Pancreas (tissue), 10 donors: ENCODE results near the gene PNPO. TPM values are rescaled to one million over a fixed set of nuclear protein-coding genes. Genes with fewer than 3 reads are reported as not detected.
"Not testable (repeated sequence)": the region's sequence is repeated elsewhere in the genome, so short reads cannot be mapped to it uniquely, and the experiment has no call there.

Experiments used
- ATAC-seq, 4 donors: fragments of 200-7000 bp; cut with Tn5 transposase; one replicate each; pipeline versions ENCODE4 v1.8.0 to v1.9.1; 2020; ENCODE audit warnings: mild to moderate bottlenecking in 4 of 4, moderate library complexity in 4 of 4
- DNase-seq, 6 donors: peaks; one replicate each; pipeline ENCODE4 v3.0.0-alpha.2; 2020
- FAIRE-seq: peaks from 2 replicates; lab custom pipeline; 2012; peaks lifted over from hg19 to GRCh38; lab: Jason Lieb, UNC
- H3K27ac ChIP-seq, 4 donors: fragments of 200-600 bp; sonication (generic); 1 replicate in 3 of 4; 2 replicates in 1 of 4; pipeline versions ENCODE4 v1.5.0 to v1.8.0; 2020
- H3K27me3 ChIP-seq, 4 donors: fragments of 200-600 bp; one replicate each; pipeline ENCODE4 v1.8.0; 2021
- H3K36me3 ChIP-seq, 3 donors: fragments of 200-600 bp; sonication (generic) in 1 of 3; one replicate each; pipeline versions ENCODE4 v1.5.0 to v1.8.0; 2020 to 2021
- H3K4me1 ChIP-seq, 3 donors: fragments of 200-600 bp; one replicate each; pipeline ENCODE4 v1.8.0; 2021
- H3K4me3 ChIP-seq, 4 donors: fragments of 200-600 bp; sonication (generic) in 2 of 4; one replicate each; pipeline versions ENCODE4 v1.5.0 to v1.8.0; 2020 to 2021
- H3K9me3 ChIP-seq, 4 donors: fragments of 200-600 bp; one replicate each; pipeline ENCODE4 v1.8.0; 2021
- WGBS, 2 donors: extraction: QIAGEN DNeasy Blood & Tissue Kit; methylation state at CpG; one replicate each; pipeline ENCODE4 v1.1.7; 2013; 5-methylcytosine and 5-hydroxymethylcytosine counted together
- intact Hi-C, 3 donors: fragments of 100-400 bp; cut with DNase I; formaldehyde crosslinking; loops; one replicate each; pipeline versions ENCODE4 v1.11.1 to v1.14.2; 2022
- polyA plus RNA-seq, 2 donors: library from polyadenylated mRNA; stranded (reverse); fragments of 200-250 nt; gene quantifications; one replicate each; pipeline ENCODE4 v1.2.3, GENCODE V29; 2013
- total RNA-seq, 6 donors: library from RNA; stranded (reverse); fragmentation: NEBNext Ultra II Directional in 4 of 6; extraction: Animal tissue kit (Norgen Biotek cat#: 25700) in 4 of 6; gene quantifications; one replicate each; pipeline versions ENCODE4 v1.2.1 to v1.2.4, GENCODE V29; 2021 to 2023
- TF ChIP-seq, protein P1 (sequence below), 4 donors: fragments of 200-600 bp; sonication (generic) in 3 of 4; IDR thresholded peaks; one replicate each; pipeline versions ENCODE4 v1.5.0 to v1.8.0; 2021; ENCODE audit warnings: antibody characterized with exemption in 4 of 4
- donor health status: healthy with polysubstance abuse.
- donor health status: DM: no; HTN: no; CAD: no; lungs with moderate emphysema.
- donor health status: DM: no; HTN: no; CAD: no.
- donor health status: control.
- donor health status: control.
- donor health status: Bipolar disorder and iron deficiency.
- donor health status: DM: yes; HTN: yes; CAD: no.
- donor health status: DM: no; HTN: no; CAD: no.
- donor health status: DM: no; HTN: no; CAD: no.
- donor health status: DM: yes; HTN: yes; CAD: no.

Gene PNPO
- total and polyA plus RNA-seq, 8 donors = 6.5 to 23.5 (median 16.2) TPM

DNA sequence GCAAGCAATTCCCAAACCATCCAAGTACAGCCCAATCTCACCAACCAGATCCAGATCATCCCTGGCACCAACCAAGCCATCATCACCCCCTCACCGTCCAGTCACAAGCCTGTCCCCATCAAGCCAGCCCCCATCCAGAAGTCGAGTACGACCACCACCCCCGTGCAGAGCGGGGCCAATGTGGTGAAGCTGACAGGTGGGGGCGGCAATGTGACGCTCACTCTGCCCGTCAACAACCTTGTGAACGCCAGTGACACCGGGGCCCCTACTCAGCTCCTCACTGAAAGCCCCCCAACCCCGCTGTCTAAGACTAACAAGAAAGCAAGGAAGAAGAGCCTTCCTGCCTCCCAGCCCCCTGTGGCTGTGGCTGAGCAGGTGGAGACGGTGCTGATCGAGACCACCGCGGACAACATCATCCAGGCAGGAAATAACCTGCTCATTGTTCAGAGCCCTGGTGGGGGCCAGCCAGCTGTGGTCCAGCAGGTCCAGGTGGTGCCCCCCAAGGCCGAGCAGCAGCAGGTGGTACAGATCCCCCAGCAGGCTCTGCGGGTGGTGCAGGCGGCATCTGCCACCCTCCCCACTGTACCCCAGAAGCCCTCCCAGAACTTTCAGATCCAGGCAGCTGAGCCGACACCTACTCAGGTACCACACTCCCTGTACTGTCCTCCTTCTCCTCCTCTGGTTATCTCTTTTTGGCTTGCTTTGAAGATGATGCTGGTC lies 24.7 kb upstream of the PNPO start:
- H3K36me3 ChIP-seq = no peaks in the 10 kb centered on the region
- intact Hi-C loops = no loop called here
- DNase-seq (peak in 1 of 6 donors; percentile 58), ATAC-seq (no peak), FAIRE-seq (no peak)
- H3K27me3 ChIP-seq = no peaks in the 10 kb centered on the region
- no peaks in the 10 kb centered on the region for H3K4me1 ChIP-seq
- H3K27ac ChIP-seq = no peak overlapping the region
- H3K9me3 ChIP-seq = no peaks in the 10 kb centered on the region
- 91 to 92% methylated on average over 19 of the region's 19 CpGs for WGBS, 2 donors
- TF ChIP-seq, protein P1, sequence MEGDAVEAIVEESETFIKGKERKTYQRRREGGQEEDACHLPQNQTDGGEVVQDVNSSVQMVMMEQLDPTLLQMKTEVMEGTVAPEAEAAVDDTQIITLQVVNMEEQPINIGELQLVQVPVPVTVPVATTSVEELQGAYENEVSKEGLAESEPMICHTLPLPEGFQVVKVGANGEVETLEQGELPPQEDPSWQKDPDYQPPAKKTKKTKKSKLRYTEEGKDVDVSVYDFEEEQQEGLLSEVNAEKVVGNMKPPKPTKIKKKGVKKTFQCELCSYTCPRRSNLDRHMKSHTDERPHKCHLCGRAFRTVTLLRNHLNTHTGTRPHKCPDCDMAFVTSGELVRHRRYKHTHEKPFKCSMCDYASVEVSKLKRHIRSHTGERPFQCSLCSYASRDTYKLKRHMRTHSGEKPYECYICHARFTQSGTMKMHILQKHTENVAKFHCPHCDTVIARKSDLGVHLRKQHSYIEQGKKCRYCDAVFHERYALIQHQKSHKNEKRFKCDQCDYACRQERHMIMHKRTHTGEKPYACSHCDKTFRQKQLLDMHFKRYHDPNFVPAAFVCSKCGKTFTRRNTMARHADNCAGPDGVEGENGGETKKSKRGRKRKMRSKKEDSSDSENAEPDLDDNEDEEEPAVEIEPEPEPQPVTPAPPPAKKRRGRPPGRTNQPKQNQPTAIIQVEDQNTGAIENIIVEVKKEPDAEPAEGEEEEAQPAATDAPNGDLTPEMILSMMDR (IDR thresholded peaks at IDR 0.05) = no peak
- H3K4me3 ChIP-seq = no peak overlapping the region

DNA sequence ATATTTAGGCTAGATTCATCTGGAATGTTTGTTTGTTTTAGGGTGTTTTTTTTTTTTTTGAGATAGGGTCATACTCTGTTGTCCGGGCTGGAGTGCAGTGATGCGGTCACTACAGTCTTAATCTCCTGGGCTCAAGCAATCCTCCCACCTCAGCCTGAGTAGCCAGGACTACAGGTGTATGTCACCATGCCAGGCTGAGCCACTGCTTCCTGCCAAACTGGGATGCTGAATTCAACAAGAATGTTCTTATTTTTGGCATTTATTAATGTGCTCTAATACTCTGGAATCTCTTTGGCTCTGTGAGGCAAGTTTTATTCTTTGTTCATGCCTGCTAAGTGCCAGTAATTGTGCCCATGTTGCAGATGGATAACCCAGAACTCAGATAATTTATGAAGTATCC lies 23.8 kb upstream of the PNPO start:
- Histone ChIP-seq H3K4me3 (no peak overlapping the region), H3K9me3 (no peaks in the 10 kb centered on the region), H3K36me3 (no peaks in the 10 kb centered on the region), H3K27ac (no peak overlapping the region), H3K27me3 (no peaks in the 10 kb centered on the region), H3K4me1 (no peaks in the 10 kb centered on the region)
- FAIRE-seq = no peak
- TF ChIP-seq, protein P1 (IDR thresholded peaks at IDR 0.05) = no peak
- 75 to 76% methylated on average over 2 of the region's 2 CpGs for WGBS, 2 donors
- no peak for ATAC-seq
- intact Hi-C loops = no loop called here
- DNase-seq = no peak

DNA sequence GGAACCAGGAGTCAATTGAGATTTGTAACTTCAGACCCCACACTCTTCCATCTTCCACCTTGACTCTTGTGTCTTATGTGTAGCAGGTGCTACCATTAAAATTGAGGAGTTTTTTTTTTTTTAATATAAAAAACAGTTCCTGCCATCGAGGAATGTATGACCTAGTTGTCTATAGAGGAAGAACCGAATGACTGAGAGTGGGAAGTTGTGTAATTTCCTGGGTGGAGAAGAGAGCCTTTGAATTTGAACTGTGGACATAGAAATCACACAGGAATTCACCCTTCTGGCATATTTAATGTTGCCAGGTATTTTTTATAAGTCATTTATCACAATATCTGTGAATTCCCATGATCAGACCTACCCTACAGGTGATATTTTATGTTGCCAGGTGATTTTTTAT lies 23.4 kb upstream of the PNPO start:
- no peaks in the 10 kb centered on the region for H3K9me3 ChIP-seq
- FAIRE-seq (no peak), DNase-seq (no peak), ATAC-seq (no peak)
- TF ChIP-seq, protein P1 (IDR thresholded peaks at IDR 0.05) = no peak
- no peaks in the 10 kb centered on the region for H3K27me3 ChIP-seq
- no peaks in the 10 kb centered on the region for H3K4me1 ChIP-seq
- no peak overlapping the region for H3K4me3 ChIP-seq
- intact Hi-C loops = no loop called here
- H3K27ac ChIP-seq = no peak overlapping the region
- no peaks in the 10 kb centered on the region for H3K36me3 ChIP-seq
- WGBS, 2 donors = 59 to 62% methylated on average over 2 of the region's 2 CpGs

GRCh38 chr17:47918991-47919390 lies 22.4 kb upstream of the PNPO start:
- DNase-seq (no peak), ATAC-seq (no peak)
- 86 to 92% methylated on average over 2 of the region's 2 CpGs for WGBS, 2 donors

DNA sequence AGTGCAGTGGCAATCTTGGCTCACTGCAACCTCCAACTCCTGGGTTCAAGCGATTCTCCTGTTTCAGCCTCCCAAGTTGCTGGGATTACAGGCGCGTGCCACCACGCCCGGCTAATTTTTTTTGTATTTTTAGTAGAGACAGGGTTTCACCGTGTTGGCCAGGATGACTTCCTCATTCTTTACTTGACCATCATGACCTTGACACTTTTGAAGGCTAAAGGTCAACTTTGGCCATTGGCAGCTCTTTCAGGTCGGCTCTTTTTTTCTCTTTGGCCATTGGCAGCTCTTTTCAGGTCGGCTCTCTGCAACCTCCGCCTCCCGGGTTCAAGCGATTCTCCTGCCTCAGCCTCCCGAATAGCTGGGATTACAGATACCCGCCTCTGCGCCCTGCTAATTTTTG lies 21.5 kb upstream of the PNPO start:
- H3K27me3 ChIP-seq, intact Hi-C loops, H3K9me3 ChIP-seq, FAIRE-seq, H3K27ac ChIP-seq, H3K4me3 ChIP-seq, H3K36me3 ChIP-seq, H3K4me1 ChIP-seq, DNase-seq, ATAC-seq: not testable (repeated sequence)
- 94 to 95% methylated on average over 14 of the region's 14 CpGs for WGBS, 2 donors

More at GRCh38 chr17:47918991-47919390, 22.4 kb upstream of the PNPO start:
- Histone ChIP-seq H3K4me1 (no peaks in the 10 kb centered on the region), H3K4me3 (no peak overlapping the region), H3K27ac (no peak overlapping the region), H3K36me3 (no peaks in the 10 kb centered on the region), H3K27me3 (no peaks in the 10 kb centered on the region), H3K9me3 (no peaks in the 10 kb centered on the region)
- intact Hi-C loops = no loop called here
- TF ChIP-seq, protein P1 (IDR thresholded peaks at IDR 0.05) = no peak
- no peak for FAIRE-seq
